HG02571 (cell line): ENCODE data around the gene C6orf89.
"Not testable (repeated sequence)": the region's sequence is repeated elsewhere in the genome, so short reads cannot be mapped to it uniquely, and the experiment has no call there.

Source experiments
- ATAC-seq: cut with Tn5 transposase; IDR thresholded peaks from one replicate; pipeline ENCODE4 v1.9.1; 2021; ENCODE audit warnings: mild to moderate bottlenecking, moderate library complexity; ENCODE audit not compliant: unreplicated experiment

The C6orf89 gene

GRCh38 chr6:36920049-36920448, 34.3 kb downstream of the C6orf89 start:
- ATAC-seq, result no peak

GRCh38 chr6:36920546-36920945, 34.8 kb downstream of the C6orf89 start:
- ATAC-seq, result no peak

GRCh38 chr6:36924131-36924530, 38.4 kb downstream of the C6orf89 start:
- ATAC-seq, result no peak

- ATAC-seq, result no peak
These were observed 39.1 kb downstream of the C6orf89 start for GRCh38 chr6:36924778-36925374.

GRCh38 chr6:36925809-36926208, 40.1 kb downstream of the C6orf89 start:
- no peak for ATAC-seq

GRCh38 chr6:36926708-36927513, 41.2 kb downstream of the C6orf89 start:
- ATAC-seq, result no peak

- ATAC-seq, result no peak
These were observed 42.2 kb downstream of the C6orf89 start for GRCh38 chr6:36927691-36928546.

GRCh38 chr6:36928547-36928918, 42.8 kb downstream of the C6orf89 start:
- no peak for ATAC-seq

GRCh38 chr6:36929152-36929551, 43.4 kb downstream of the C6orf89 start:
- no peak for ATAC-seq

GRCh38 chr6:36929607-36930006, 43.9 kb downstream of the C6orf89 start:
- ATAC-seq, result no peak

- ATAC-seq, result no peak
These were observed 44.7 kb downstream of the C6orf89 start for GRCh38 chr6:36930483-36930882.

- ATAC-seq, result no peak
These were observed 47.4 kb downstream of the C6orf89 start for GRCh38 chr6:36933102-36933501.

- ATAC-seq, result no peak
These were observed 47.8 kb downstream of the C6orf89 start for GRCh38 chr6:36933519-36933918.

GRCh38 chr6:36934901-36935300, 49.1 kb downstream of the C6orf89 start:
- ATAC-seq, result no peak

- ATAC-seq, result no peak
These were observed 51.1 kb downstream of the C6orf89 start for GRCh38 chr6:36936824-36937223.

GRCh38 chr6:36937896-36938295, 52.1 kb downstream of the C6orf89 start:
- ATAC-seq, result no peak

GRCh38 chr6:36938536-36938935, 52.8 kb downstream of the C6orf89 start:
- ATAC-seq, result no peak

GRCh38 chr6:36939005-36939404, 53.3 kb downstream of the C6orf89 start:
- ATAC-seq, result not testable (repeated sequence)

- no peak for ATAC-seq
These were observed 54.3 kb downstream of the C6orf89 start for GRCh38 chr6:36940027-36940426.

GRCh38 chr6:36941561-36941960, 55.8 kb downstream of the C6orf89 start:
- ATAC-seq, result not testable (repeated sequence)

- not testable (repeated sequence) for ATAC-seq
These were observed 56.6 kb downstream of the C6orf89 start for GRCh38 chr6:36942329-36942728.

GRCh38 chr6:36944650-36945049, 58.9 kb downstream of the C6orf89 start:
- ATAC-seq, result no peak
